Stomach (tissue), 9 donors: Measurements from ENCODE around the gene ADGRD1. TPM values are rescaled to one million over a fixed set of nuclear protein-coding genes. Genes with fewer than 3 reads are reported as not detected.
A peak's percentile ranks its signal among the peaks of the same experiment; 100 is the strongest.

ENCODE experiments used
- DNase-seq, 2 donors: peaks; one replicate each; pipeline versions ENCODE4 v3.0.0 to v3.0.0-alpha.2; 2013 to 2019
- H3K27ac ChIP-seq, 5 donors: fragments of 200-600 bp in 4 of 5; sonication (generic) in 4 of 5; one replicate each; pipeline ENCODE4 v1.5.1; 2013 to 2019; ENCODE audit warnings: mild to moderate bottlenecking in 1 of 5, moderate library complexity in 1 of 5
- H3K27me3 ChIP-seq, 3 donors: fragments of 200-600 bp; sonication (generic); one replicate each; pipeline ENCODE4 v1.5.1; 2017 to 2019; ENCODE audit warnings: mixed run types in 1 of 3
- H3K36me3 ChIP-seq, 4 donors: fragments of 200-600 bp; sonication (generic); 1 replicate in 3 of 4; 2 replicates in 1 of 4; pipeline ENCODE4 v1.5.1; 2016 to 2019
- H3K4me1 ChIP-seq, 4 donors: fragments of 200-600 bp; sonication (generic); one replicate each; pipeline ENCODE4 v1.5.1; 2016 to 2019
- H3K4me3 ChIP-seq, 4 donors: fragments of 200-600 bp; sonication (generic) in 3 of 4; one replicate each; pipeline ENCODE4 v1.5.1; 2016 to 2019; ENCODE audit warnings: mild to moderate bottlenecking in 1 of 4
- H3K9me3 ChIP-seq, 4 donors: fragments of 200-600 bp; sonication (generic); one replicate each; pipeline ENCODE4 v1.5.1; 2016 to 2019
- CTCF ChIP-seq, 7 experiments: fragments of 450-650 bp in 4 of 7; fragments of 200-600 bp in 3 of 7; sonication (generic) in 3 of 7; IDR thresholded peaks; one replicate each; pipeline ENCODE4 v1.5.1; 2016 to 2019; ENCODE audit warnings: antibody characterized with exemption in 7 of 7, control low read depth in 2 of 7, mild to moderate bottlenecking in 1 of 7
- EP300 ChIP-seq: sonication (generic); formaldehyde crosslinking; IDR thresholded peaks from one replicate; pipeline ENCODE4 v1.6.1; 2017; ENCODE audit warnings: antibody characterized with exemption
- POLR2A ChIP-seq, 4 donors: fragments of 450-650 bp; IDR thresholded peaks; one replicate each; pipeline ENCODE4 v1.6.1; 2016; ENCODE audit warnings: antibody characterized with exemption in 4 of 4, control low read depth in 2 of 4, mild to moderate bottlenecking in 1 of 4, moderate library complexity in 1 of 4
- POLR2AphosphoS5 ChIP-seq, 3 donors: sonication (generic); formaldehyde crosslinking; IDR thresholded peaks; one replicate each; pipeline ENCODE4 v1.6.1; 2016; ENCODE audit warnings: antibody characterized with exemption in 3 of 3
- WGBS, 5 donors: extraction: QIAGEN DNeasy Blood & Tissue Kit in 3 of 5; methylation state at CpG; one replicate each; pipeline versions ENCODE4 v1.1.5 to v1.1.7; 2013 to 2018; 5-methylcytosine and 5-hydroxymethylcytosine counted together
- intact Hi-C: fragments of 100-400 bp; cut with DNase I; formaldehyde crosslinking; loops from one replicate; pipeline ENCODE4 v1.15.1; 2023; ENCODE audit warnings: low total_unique reads
- polyA plus RNA-seq, 3 donors: library from polyadenylated mRNA; stranded (reverse); fragments of 200-250 nt; gene quantifications; one replicate each; pipeline ENCODE4 v1.2.3, GENCODE V29; 2013
- total RNA-seq, 5 donors: library from RNA; depleted of rRNA; stranded (reverse); fragments of >200 nt; gene quantifications; one replicate each; pipeline versions ENCODE4 v1.1.0 to v1.2.3, GENCODE V29; 2014 to 2016
- donor health status: healthy with polysubstance abuse.
- donor health status: Bipolar disorder and iron deficiency.
- donor health status: healthy.

ADGRD1 gene
- total and polyA plus RNA-seq, 8 donors, result 3.7 to 43.8 (median 15.4) TPM

DNA sequence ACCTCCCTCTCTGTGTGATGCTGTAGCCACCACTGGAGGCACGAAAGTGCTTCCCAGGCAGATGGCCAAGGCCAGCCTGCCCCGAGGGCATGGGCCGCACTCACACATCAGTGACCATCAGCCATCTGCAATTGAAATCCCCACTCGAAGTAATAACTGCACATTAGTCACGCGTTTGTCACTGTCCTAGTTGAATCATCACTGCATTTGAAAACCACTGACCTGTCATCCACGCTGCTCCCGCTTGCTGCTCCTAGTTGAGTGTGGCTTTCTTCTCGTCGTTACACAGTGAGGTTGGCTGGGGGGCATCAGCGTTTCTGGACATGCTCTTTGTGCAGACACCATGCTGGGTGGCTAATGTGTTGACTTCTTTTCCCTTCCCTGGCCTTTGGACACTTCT is 176.1 kb downstream of the ADGRD1 start:
- no peak for DNase-seq
- no peak for TF ChIP-seq CTCF (IDR thresholded peaks at IDR 0.05)
- TF ChIP-seq EP300, result no peak
- no peak for TF ChIP-seq POLR2AphosphoS5 (IDR thresholded peaks at IDR 0.05)
- TF ChIP-seq POLR2A (IDR thresholded peaks at IDR 0.05), result no peak
- WGBS, 5 donors, result 71 to 88% (median 79%) methylated on average over 11 of the region's 11 CpGs
- intact Hi-C loops, result loop anchor here (10.0 kb wide), 1 partner anchor 215 kb away; no protein-coding TSS in a partner anchor
- no peaks in the 10 kb centered on the region for H3K27me3 ChIP-seq
- H3K4me1 ChIP-seq, result peaks cover 5 to 17% (median 11%) of the 10 kb centered on the region in 4 donors
- no peak overlapping the region for H3K4me3 ChIP-seq
- no peaks in the 10 kb centered on the region for H3K9me3 ChIP-seq
- no peak overlapping the region for H3K27ac ChIP-seq
- no peaks in the 10 kb centered on the region for H3K36me3 ChIP-seq

GRCh38 chr12:131130311-131130911 is 176.7 kb downstream of the ADGRD1 start:
- no peak for DNase-seq
- 84 to 89% (median 84%) methylated on average over 27 to 30 of the region's 30 CpGs for WGBS, 5 donors
- H3K36me3 ChIP-seq, result peaks cover 0 to 2% (median 0%) of the 10 kb centered on the region in 4 donors
- intact Hi-C loops, result loop anchor here (10.0 kb wide), 1 partner anchor 216 kb away; no protein-coding TSS in a partner anchor
- no peak for TF ChIP-seq EP300
- TF ChIP-seq POLR2AphosphoS5 (IDR thresholded peaks at IDR 0.05), result no peak
- no peak for TF ChIP-seq CTCF (IDR thresholded peaks at IDR 0.05)
- H3K4me3 ChIP-seq, result no peak overlapping the region
- H3K4me1 ChIP-seq, result peaks cover 5 to 17% (median 11%) of the 10 kb centered on the region in 4 donors
- H3K9me3 ChIP-seq, result no peaks in the 10 kb centered on the region
- no peak overlapping the region for H3K27ac ChIP-seq
- H3K27me3 ChIP-seq, result no peaks in the 10 kb centered on the region

GRCh38 chr12:131131077-131131807 is 177.5 kb downstream of the ADGRD1 start:
- intact Hi-C loops, result loop anchor here (10.0 kb wide), 1 partner anchor 216 kb away; no protein-coding TSS in a partner anchor
- no peak overlapping the region for H3K4me3 ChIP-seq
- H3K9me3 ChIP-seq, result no peaks in the 10 kb centered on the region
- TF ChIP-seq EP300 (no peak), POLR2AphosphoS5 (IDR thresholded peaks at IDR 0.05) (no peak), CTCF (IDR thresholded peaks at IDR 0.05) (no peak)
- H3K36me3 ChIP-seq, result peaks cover 0 to 10% (median 0%) of the 10 kb centered on the region in 4 donors
- H3K27me3 ChIP-seq, result no peaks in the 10 kb centered on the region
- peaks cover 5 to 17% (median 11%) of the 10 kb centered on the region in 4 donors for H3K4me1 ChIP-seq
- no peak for DNase-seq
- H3K27ac ChIP-seq, result peak overlapping the region in 1 of 5 donors; percentile 70
- WGBS, 5 donors, result 89 to 93% (median 91%) methylated on average over 13 to 20 of the region's 20 CpGs

- Histone ChIP-seq H3K27ac (peak overlapping the region in 1 of 5 donors; percentile 70), H3K4me1 (peaks cover 5 to 17% (median 11%) of the 10 kb centered on the region in 4 donors), H3K27me3 (no peaks in the 10 kb centered on the region), H3K9me3 (no peaks in the 10 kb centered on the region), H3K36me3 (peaks cover 0 to 16% (median 0%) of the 10 kb centered on the region in 4 donors), H3K4me3 (no peak overlapping the region)
- WGBS, 5 donors, result 72 to 81% (median 79%) methylated on average over 10 of the region's 10 CpGs
- no peak for DNase-seq
- intact Hi-C loops, result loop anchor here (10.0 kb wide), 1 partner anchor 217 kb away; no protein-coding TSS in a partner anchor
- TF ChIP-seq POLR2AphosphoS5 (IDR thresholded peaks at IDR 0.05) (no peak), CTCF (IDR thresholded peaks at IDR 0.05) (no peak)
Measured at GRCh38 chr12:131131808-131132117, 178.1 kb downstream of the ADGRD1 start.
